Small intestine (tissue), 7 donors: ENCODE results near the gene SLC25A48. TPM values are rescaled to one million over a fixed set of nuclear protein-coding genes. Genes with fewer than 3 reads are reported as not detected.

ENCODE experiments used
- DNase-seq, 2 donors: peaks; one replicate each; pipeline versions ENCODE4 v3.0.0 to v3.0.0-alpha.2; 2013
- FAIRE-seq: peaks from 2 replicates; lab custom pipeline; 2012; peaks lifted over from hg19 to GRCh38; lab: Jason Lieb, UNC
- H3K27ac ChIP-seq, 3 donors: one replicate each; pipeline ENCODE4 v1.5.1; 2013; ENCODE audit warnings: low read length in 2 of 3, mild to moderate bottlenecking in 2 of 3, control low read depth in 1 of 3, inconsistent platforms in 1 of 3, low read depth in 1 of 3, moderate library complexity in 1 of 3
- H3K27me3 ChIP-seq, 3 donors: one replicate each; pipeline ENCODE4 v1.6.1; 2013; ENCODE audit warnings: low read length in 3 of 3, inconsistent platforms in 1 of 3; ENCODE audit not compliant: control insufficient read depth in 3 of 3, insufficient read depth in 3 of 3
- H3K36me3 ChIP-seq, 3 donors: one replicate each; pipeline ENCODE4 v1.6.1; 2013; ENCODE audit warnings: low read length in 3 of 3, inconsistent platforms in 1 of 3, low read depth in 1 of 3, mild to moderate bottlenecking in 1 of 3, moderate library complexity in 1 of 3; ENCODE audit not compliant: control insufficient read depth in 3 of 3, insufficient read depth in 2 of 3
- H3K4me1 ChIP-seq, 3 donors: one replicate each; pipeline ENCODE4 v1.6.1; 2013; ENCODE audit warnings: low read length in 2 of 3, inconsistent platforms in 1 of 3, low read depth in 1 of 3, mild to moderate bottlenecking in 1 of 3, moderate library complexity in 1 of 3; ENCODE audit not compliant: control insufficient read depth in 3 of 3, insufficient read depth in 2 of 3
- H3K4me3 ChIP-seq, 3 donors: one replicate each; pipeline ENCODE4 v1.5.1; 2013; ENCODE audit warnings: low read length in 3 of 3, control low read depth in 1 of 3, inconsistent platforms in 1 of 3, low read depth in 1 of 3, mild to moderate bottlenecking in 1 of 3, moderate library complexity in 1 of 3
- H3K9me3 ChIP-seq, 2 donors: one replicate each; pipeline ENCODE4 v1.6.1; 2013; ENCODE audit warnings: low read depth in 1 of 2, low read length in 1 of 2; ENCODE audit not compliant: control insufficient read depth in 2 of 2, insufficient read depth in 1 of 2
- WGBS, 3 donors: extraction: QIAGEN DNeasy Blood & Tissue Kit; methylation state at CpG; one replicate each; pipeline ENCODE4 v1.1.7; 2013; 5-methylcytosine and 5-hydroxymethylcytosine counted together
- polyA plus RNA-seq, 4 donors: library from polyadenylated mRNA; stranded (reverse) in 3 of 4; unstranded in 1 of 4; fragments of 200-250 nt in 3 of 4; fragments of 120-200 nt in 1 of 4; gene quantifications; one replicate each; pipeline versions ENCODE4 v1.2.1 to v1.2.3, GENCODE V29; 2013
- donor health status: healthy with polysubstance abuse.
- donor health status: control.
- donor health status: control.
- donor health status: Bipolar disorder and iron deficiency.
- donor health status: healthy.

Gene SLC25A48
- polyA plus RNA-seq, 4 donors = 0.73 to 3.2 (median 1.6) TPM

- FAIRE-seq (no peak), DNase-seq (peak; percentile 40 to 92)
- Histone ChIP-seq H3K4me3 (no peak overlapping the region), H3K27me3 (no peaks in the 10 kb centered on the region), H3K4me1 (peaks cover 0 to 9% (median 6%) of the 10 kb centered on the region in 3 donors), H3K27ac (peak overlapping the region in 1 of 3 donors; percentile 35), H3K36me3 (no peaks in the 10 kb centered on the region), H3K9me3 (no peaks in the 10 kb centered on the region)
Observed at GRCh38 chr5:135867599-135867998, 33.1 kb downstream of the SLC25A48 start.

DNA sequence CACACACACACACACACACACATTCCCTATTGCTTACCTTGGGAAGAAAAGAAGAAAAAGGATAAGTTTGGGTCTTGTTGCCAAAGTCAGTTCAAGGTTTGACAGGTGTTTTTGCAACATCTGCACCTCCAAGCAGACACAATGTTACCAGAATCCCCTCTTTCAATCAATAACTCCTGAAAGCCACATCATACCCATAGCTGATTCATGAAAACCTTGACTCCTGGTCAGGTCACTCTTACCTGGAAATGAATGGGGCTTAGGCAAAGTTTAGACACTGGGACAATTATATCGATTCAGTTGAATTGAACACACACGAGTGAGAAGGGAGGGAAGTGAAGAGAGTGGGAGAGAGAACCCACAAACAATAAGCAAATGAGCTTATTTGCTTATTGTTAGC is 34.2 kb downstream of the SLC25A48 start:
- no peak for FAIRE-seq
- Histone ChIP-seq H3K36me3 (no peaks in the 10 kb centered on the region), H3K27ac (peak overlapping the region in 1 of 3 donors; percentile 48), H3K4me3 (no peak overlapping the region), H3K9me3 (no peaks in the 10 kb centered on the region), H3K27me3 (no peaks in the 10 kb centered on the region), H3K4me1 (peaks cover 0 to 9% (median 6%) of the 10 kb centered on the region in 3 donors)
- peak in 1 of 2 donors; percentile 2 for DNase-seq
- WGBS, 3 donors = 16 to 56% (median 27%) methylated on average over 2 of the region's 2 CpGs

DNA sequence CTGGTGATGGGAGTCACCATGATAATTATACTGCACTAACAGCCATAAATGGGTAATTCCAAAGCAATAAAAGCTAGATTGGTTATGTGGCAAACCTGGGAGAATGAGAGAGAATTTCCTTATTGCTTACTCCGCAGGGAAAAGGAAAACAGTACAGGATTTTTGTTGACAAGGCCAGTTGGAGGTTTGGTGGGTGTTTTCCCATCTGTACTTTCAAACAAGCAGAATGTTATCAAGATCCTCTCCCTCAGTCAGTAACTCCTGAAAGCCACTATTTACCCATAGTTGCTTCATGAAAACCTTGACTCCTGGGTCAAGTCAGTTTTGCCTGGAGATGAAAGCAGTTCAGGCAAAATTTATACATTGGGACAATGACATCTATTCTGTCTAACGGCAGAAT is 34.8 kb downstream of the SLC25A48 start:
- FAIRE-seq = peak; percentile 75

DNA sequence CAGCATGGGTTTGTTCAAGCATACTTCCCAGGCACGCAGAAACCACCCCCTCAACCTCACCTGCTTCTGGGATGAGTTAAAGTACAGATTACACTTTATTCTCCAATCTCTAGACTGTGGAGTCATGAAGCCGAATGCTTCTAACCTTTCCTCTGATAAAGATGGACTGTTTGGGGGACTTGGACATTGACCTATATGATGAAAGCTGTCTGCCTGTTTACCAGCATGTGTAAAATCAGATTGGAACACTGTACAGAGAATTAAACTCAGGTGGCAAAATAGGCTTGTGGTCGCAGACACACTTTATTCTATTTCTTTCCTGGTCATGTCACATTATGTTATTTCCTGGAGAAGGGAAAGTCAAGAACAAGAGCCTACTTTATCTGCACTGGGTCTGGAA is 35.5 kb downstream of the SLC25A48 start:
- Histone ChIP-seq H3K4me1 (peaks cover 0 to 9% (median 6%) of the 10 kb centered on the region in 3 donors), H3K27ac (peak overlapping the region; percentile 47 to 57 (median 52)), H3K27me3 (peaks cover 0 to 2% (median 0%) of the 10 kb centered on the region in 3 donors), H3K36me3 (peaks cover 0 to 2% (median 0%) of the 10 kb centered on the region in 3 donors), H3K9me3 (no peaks in the 10 kb centered on the region), H3K4me3 (no peak overlapping the region)
- 13 to 41% (median 31%) methylated on average over 3 of the region's 3 CpGs for WGBS, 3 donors
- DNase-seq (peak; percentile 55 to 56), FAIRE-seq (no peak)

More for the DNA sequence above, 34.8 kb downstream of the SLC25A48 start:
- peak; percentile 74 to 89 for DNase-seq
- H3K4me1 ChIP-seq = peaks cover 0 to 9% (median 6%) of the 10 kb centered on the region in 3 donors
- H3K27ac ChIP-seq = peak overlapping the region; percentile 47 to 57 (median 52)
- WGBS, 3 donors = 22 to 67% (median 38%) methylated on average over 2 of the region's 2 CpGs
- no peaks in the 10 kb centered on the region for H3K27me3 ChIP-seq
- H3K9me3 ChIP-seq = no peaks in the 10 kb centered on the region
- no peak overlapping the region for H3K4me3 ChIP-seq
- H3K36me3 ChIP-seq = no peaks in the 10 kb centered on the region

DNA sequence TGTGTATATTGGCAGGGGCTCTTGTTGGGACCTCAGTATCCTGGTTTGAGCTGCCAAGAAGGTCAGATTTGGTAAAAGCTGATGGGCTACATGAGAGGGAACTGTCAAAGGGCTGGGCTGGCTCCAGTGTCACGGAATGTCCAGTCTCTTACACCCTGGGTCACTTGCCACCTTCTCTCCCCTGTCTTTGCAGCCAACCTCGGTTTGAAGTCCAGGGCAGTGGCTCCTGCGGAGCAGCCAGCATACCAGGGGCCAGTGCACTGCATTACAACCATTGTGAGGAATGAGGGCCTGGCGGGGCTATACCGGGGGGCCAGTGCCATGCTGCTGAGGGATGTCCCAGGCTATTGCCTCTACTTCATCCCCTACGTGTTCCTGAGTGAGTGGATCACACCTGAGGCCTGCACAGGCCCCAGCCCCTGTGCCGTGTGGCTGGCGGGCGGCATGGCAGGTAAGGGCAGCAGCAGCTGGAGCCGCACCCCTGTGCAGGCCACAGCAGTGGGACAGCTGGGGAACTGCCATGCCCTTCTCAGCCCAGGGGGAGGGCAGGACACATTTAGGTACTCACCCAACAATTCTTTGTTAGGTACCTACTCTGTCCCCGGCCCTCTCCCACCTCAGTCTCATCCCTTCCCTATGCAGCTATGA is 36.9 kb downstream of the SLC25A48 start:
- H3K4me3 ChIP-seq = no peak overlapping the region
- no peaks in the 10 kb centered on the region for H3K9me3 ChIP-seq
- peaks cover 0 to 2% (median 0%) of the 10 kb centered on the region in 3 donors for H3K36me3 ChIP-seq
- no peak overlapping the region for H3K27ac ChIP-seq
- H3K4me1 ChIP-seq = peaks cover 0 to 9% (median 6%) of the 10 kb centered on the region in 3 donors
- H3K27me3 ChIP-seq = peaks cover 0 to 2% (median 0%) of the 10 kb centered on the region in 3 donors
- DNase-seq (no peak), FAIRE-seq (no peak)
- 80 to 87% (median 85%) methylated on average over 11 of the region's 11 CpGs for WGBS, 3 donors

- WGBS, 3 donors = 82 to 85% (median 83%) methylated on average over 5 of the region's 5 CpGs
- no peak for FAIRE-seq
- H3K4me3 ChIP-seq = no peak overlapping the region
Observed at GRCh38 chr5:135873831-135874230, 39.4 kb downstream of the SLC25A48 start.

DNA sequence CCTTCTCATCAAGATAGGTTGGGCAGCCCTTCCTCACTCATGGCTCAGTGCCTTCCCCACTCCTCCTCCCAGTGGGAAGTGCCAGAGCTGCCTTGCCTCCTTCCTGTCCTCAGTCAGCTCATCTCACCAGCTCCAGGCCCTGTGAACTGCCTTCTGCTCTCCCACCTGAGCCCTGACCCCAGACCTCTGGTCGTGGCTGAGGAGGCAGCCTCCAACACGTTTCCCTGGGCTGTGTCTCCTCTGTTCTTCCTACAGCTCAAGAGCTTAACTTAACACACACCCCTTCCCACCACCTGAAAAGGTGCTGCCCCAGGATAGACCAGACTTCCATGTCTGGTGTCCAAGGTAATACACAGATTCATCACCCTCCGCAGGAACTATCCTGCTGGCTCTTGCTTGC is 40.0 kb downstream of the SLC25A48 start:
- no peak overlapping the region for H3K27ac ChIP-seq
- WGBS, 3 donors = 76 to 90% (median 78%) methylated on average over 3 of the region's 3 CpGs
- no peak for FAIRE-seq
- H3K4me3 ChIP-seq = no peak overlapping the region
- peaks cover 0 to 2% (median 0%) of the 10 kb centered on the region in 3 donors for H3K36me3 ChIP-seq
- H3K4me1 ChIP-seq = peaks cover 0 to 6% (median 3%) of the 10 kb centered on the region in 3 donors
- DNase-seq = no peak
- H3K27me3 ChIP-seq = peaks cover 0 to 2% (median 0%) of the 10 kb centered on the region in 3 donors
- no peaks in the 10 kb centered on the region for H3K9me3 ChIP-seq

More at GRCh38 chr5:135873831-135874230, 39.4 kb downstream of the SLC25A48 start:
- no peak overlapping the region for H3K27ac ChIP-seq
- H3K36me3 ChIP-seq = peaks cover 0 to 2% (median 0%) of the 10 kb centered on the region in 3 donors
- H3K9me3 ChIP-seq = no peaks in the 10 kb centered on the region
- H3K27me3 ChIP-seq = peaks cover 0 to 2% (median 0%) of the 10 kb centered on the region in 3 donors
- no peak for DNase-seq
- peaks cover 0 to 9% (median 3%) of the 10 kb centered on the region in 3 donors for H3K4me1 ChIP-seq

DNA sequence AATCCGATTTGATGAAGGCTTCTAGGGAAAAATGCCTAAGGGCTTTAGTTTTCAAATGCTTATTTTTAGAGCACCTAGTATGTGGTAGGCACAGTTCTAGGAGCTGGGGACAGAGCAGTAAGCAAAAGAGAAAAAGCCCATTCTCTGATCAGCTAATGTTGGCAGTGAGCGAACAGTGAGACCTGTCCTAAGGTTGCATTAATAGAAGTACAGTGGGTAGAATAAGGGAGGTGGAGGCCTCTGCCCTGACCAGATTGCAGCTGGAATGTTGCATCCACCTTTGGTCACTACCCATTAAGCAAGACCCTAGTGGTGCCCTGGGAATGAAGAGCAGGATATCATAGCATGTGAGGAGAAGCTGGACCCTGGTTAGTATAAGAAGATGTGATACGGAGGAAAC is 41.1 kb downstream of the SLC25A48 start:
- no peak for FAIRE-seq
- no peak overlapping the region for H3K27ac ChIP-seq
- peaks cover 0 to 2% (median 0%) of the 10 kb centered on the region in 3 donors for H3K27me3 ChIP-seq
- no peak for DNase-seq
- H3K4me1 ChIP-seq = no peaks in the 10 kb centered on the region
- WGBS, 3 donors = 87 to 94% (median 92%) methylated on average over 3 of the region's 3 CpGs
- peaks cover 0 to 2% (median 0%) of the 10 kb centered on the region in 3 donors for H3K36me3 ChIP-seq
- no peaks in the 10 kb centered on the region for H3K9me3 ChIP-seq
- H3K4me3 ChIP-seq = no peak overlapping the region
